HepG2 (cell line): ENCODE results near the gene RPS28.

Source experiments
- ETV6 ChIP-seq: sonication (generic); formaldehyde crosslinking; conservative IDR thresholded peaks from 2 replicates; pipeline ENCODE4 v1.4.0; 2020; ENCODE audit warnings: missing genetic modification reagents
- MYC ChIP-seq: sonication (generic); formaldehyde crosslinking; IDR thresholded peaks from 2 replicates; pipeline ENCODE4 v1.9.0; 2021; ENCODE audit warnings: missing genetic modification reagents, borderline replicate concordance
- POLR2A ChIP-seq, 2 experiments: IDR thresholded peaks; 2 replicates each; pipeline ENCODE4 v1.6.1; 2011; ENCODE audit warnings: low read depth in 2 of 2, low read length in 2 of 2, mild to moderate bottlenecking in 1 of 2, moderate library complexity in 1 of 2; ENCODE audit not compliant: insufficient read depth in 1 of 2
- RXRA ChIP-seq: sonication (generic); formaldehyde crosslinking; IDR thresholded peaks from 2 replicates; pipeline ENCODE4 v1.5.1; 2020; ENCODE audit warnings: missing genetic modification reagents

- TF ChIP-seq RXRA (CRISPR knock-in tag) (no peak), ETV6 (no peak), MYC (CRISPR knock-in tag) (no peak), POLR2A (IDR thresholded peaks at IDR 0.05; ENCODE audit: insufficient read depth in 1 of 2, low read depth in 2 of 2, low read length in 2 of 2) (no peak)
Measured at GRCh38 chr19:8370176-8371010, 49.1 kb downstream of the RPS28 start.
